GM19240 (cell line): ENCODE measurements around the gene IL1RL2.

Source experiments
- DNase-seq: peaks from one replicate; pipeline ENCODE4 v3.0.0; 2011; ENCODE audit warnings: low spot score; ENCODE audit not compliant: insufficient read length

IL1RL2 gene

DNA sequence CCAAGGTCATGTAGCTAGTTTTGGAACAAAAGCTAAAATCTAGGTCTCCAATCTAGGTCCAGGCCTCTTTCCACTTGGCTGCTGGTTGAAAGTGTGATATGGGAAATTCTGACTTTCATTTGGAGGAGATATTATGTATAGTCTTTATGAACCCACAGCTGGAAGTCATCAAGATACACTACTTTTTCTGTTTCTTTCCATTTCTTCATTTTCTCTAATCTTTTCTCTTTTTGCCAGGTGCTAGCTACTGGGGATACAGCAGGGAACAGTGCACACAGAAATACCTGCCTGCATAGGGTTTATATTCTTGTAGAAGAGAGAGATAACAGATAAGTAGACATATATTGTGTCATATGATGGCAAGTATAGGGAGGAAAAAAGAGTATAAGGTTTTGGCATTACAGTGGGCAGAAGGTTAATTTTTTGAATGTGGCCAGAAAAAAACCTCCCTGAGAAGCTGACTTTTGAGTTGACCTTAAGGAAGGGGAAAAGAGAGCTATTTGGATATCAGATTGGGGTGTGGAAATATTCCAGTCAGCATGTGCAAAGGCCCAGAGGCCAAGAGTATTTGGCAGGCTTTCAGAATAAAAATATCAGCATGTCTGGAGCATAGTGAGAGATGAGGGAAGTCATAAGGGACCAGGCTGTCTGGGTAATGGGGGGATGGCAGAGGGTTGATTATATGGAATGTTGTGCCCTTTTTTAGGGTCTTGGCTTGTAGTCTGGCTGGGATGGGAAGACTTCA is 28.6 kb upstream of the IL1RL2 start:
- DNase-seq = no peak

DNA sequence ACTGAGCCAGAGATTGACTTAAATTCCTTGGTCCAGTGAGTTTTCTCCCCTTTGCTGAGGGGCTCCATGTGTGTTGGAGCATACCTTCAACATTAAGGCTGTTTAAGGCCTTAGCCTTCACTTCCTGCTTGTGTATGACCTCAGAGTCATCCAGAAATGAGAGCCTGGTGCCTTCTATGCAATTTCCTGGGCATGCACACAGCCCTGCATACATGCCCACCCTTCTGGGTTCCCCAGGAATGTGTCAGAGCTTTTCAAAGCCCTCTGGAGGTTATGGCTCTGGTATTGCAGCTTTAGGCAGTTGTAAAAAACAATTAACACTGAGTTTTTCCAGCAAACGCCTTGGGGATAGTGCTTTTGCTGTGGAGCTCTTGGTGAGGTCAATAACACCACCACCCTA is 27.5 kb upstream of the IL1RL2 start:
- DNase-seq = no peak

DNA sequence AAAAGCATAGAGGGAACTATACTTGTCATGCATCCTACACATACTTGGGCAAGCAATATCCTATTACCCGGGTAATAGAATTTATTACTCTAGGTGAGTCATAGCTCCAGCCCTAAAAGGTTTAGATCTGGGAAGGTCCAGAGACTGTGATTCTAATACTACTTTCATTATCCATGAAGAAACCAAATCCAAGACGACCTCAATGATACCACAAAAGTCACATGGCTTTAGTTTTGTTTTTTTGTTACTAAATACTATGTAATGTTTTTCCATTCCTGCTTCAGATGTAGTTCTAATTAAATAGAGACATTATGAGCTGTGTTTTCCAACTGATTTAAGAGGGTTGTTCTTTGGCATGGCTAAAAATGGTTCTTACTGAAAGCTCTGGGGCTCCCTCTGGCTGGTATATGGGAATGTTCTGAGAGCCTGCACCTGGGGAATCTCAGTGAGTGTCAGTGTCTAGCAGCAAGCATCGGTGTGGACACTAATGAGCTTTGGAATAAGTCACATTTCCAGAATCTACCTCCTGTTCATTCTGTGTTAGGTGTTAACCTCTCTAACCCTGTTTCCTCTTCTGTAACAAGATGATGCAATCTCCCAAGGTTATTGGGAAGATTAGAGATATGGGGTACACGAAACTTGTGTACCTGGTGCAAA is 20.5 kb upstream of the IL1RL2 start:
- DNase-seq = no peak

- no peak for DNase-seq
Observed at GRCh38 chr2:102168026-102168771, 18.6 kb upstream of the IL1RL2 start.

DNA sequence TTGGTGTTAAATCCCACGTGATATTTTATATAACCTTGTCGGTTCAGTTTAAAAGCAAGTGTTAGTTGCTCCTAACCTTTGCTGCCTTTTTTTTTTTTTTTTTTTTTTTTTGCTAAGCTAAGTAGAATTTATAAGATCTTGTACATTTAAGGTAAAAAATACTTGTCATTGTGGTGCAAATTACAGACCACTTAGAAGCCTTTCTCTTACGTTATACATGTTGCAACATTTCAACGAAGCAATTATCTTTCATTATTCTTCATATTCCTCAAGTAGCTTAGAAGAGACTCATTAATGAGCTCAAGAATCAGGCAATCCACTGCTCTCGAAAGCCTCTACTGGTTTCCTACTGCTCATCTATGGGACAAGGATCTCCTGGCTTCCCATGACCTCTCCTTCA is 14.9 kb upstream of the IL1RL2 start:
- DNase-seq = no peak

DNA sequence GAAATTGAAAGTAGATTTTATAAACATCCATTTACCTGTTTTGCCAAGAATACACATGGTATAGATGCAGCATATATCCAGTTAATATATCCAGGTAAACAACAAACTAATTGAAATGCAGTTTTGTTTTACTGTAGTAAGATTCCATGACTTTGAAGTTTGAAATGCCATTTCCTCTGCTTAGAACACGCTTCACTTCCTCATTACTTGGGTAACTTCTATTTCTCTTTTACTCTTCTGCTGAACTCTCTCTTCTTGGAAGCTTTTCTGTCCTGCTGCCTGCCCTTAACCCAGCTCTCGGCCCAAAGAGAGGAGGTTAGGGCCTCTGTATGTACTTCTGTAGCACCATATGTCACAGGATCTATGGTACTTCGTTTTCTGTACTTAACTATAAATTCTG is 14.1 kb upstream of the IL1RL2 start:
- DNase-seq = no peak

DNA sequence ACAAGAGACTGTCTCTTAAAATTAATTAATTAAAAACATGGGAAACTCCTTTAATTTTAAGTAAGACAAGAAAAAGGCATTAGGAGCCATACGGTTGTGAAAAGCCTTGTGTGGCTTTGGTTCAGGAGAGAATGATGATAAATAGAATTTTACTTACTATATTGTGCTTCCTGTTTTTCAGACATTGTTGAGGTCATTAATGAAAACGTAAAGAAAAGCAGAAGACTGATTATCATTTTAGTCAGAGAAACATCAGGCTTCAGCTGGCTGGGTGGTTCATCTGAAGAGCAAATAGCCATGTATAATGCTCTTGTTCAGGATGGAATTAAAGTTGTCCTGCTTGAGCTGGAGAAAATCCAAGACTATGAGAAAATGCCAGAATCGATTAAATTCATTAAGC is 10.7 kb upstream of the IL1RL2 start:
- no peak for DNase-seq

DNA sequence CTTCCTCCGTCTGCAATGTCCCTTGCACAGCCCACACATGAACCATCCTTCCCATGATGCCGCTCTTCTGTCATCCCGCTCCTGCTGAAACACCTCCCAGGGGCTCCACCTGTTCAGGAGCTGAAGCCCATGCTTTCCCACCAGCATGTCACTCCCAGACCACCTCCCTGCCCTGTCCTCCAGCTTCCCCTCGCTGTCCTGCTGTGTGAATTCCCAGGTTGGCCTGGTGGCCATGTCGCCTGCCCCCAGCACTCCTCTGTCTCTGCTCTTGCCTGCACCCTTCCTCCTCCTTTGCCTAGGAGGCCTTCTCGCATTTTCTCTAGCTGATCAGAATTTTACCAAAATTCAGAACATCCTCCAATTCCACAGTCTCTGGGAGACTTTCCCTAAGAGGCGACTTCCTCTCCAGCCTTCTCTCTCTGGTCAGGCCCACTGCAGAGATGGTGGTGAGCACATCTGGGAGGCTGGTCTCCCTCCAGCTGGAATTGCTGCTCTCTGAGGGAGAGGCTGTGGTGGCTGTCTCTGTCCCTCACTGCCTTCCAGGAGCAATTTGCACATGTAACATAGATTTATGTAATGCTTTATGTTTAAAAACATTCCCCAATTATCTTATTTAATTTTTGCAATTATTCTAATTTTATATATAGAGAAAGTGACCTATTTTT is 8.9 kb upstream of the IL1RL2 start:
- DNase-seq = no peak

DNA sequence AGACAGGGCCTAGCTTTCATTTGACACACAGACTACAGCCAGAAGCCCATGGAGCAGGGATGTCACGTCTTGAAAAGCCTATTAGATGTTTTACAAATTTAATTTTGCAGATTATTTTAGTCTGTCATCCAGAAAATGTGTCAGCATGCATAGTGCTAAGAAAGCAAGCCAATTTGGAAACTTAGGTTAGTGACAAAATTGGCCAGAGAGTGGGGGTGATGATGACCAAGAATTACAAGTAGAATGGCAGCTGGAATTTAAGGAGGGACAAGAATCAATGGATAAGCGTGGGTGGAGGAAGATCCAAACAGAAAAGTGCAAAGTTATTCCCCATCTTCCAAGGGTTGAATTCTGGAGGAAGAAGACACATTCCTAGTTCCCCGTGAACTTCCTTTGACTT is 7.8 kb upstream of the IL1RL2 start:
- no peak for DNase-seq

DNA sequence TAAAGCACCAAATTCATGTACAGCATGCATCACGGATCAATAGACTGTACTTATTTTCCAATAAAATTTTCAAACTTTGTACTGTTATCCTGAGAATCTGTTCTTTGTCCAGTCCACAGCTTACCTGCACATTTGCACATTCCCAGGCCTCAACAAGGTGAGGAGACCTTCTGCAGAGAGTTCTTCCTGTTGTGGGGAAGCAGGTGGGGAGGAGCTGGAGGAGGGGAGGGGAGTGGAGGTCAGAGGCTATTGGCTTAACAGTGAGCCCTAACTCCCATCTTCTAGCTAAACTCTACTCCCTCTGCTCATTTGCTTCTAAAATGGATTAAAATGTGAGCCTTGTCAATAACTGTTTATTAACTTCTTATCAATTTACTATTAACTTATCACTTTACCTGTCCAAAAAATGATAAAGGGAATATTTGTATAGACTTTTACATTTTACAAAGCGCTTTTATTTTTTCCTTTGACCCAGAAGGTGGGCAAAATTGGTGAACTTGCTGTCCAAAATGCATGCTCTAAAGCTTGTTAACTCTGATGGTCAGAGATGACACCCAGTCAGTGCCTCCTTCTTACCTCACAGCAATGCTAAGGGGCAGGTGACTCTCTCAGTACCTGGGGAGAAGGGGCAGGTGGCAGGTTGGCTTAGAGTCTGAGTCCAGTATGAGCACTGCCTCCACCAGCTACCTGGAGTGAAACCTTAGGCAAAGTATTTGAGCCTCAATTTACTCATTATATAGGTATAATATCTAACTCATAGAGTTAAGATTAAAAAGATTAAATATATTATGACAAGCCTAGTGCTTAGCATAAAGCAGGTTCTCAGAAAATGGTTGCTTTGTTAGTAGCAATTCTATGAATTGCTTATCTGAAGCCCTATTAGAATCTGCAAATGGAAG is 6.8 kb upstream of the IL1RL2 start:
- no peak for DNase-seq

GRCh38 chr2:102180687-102180999 is 6.2 kb upstream of the IL1RL2 start:
- DNase-seq = no peak

DNA sequence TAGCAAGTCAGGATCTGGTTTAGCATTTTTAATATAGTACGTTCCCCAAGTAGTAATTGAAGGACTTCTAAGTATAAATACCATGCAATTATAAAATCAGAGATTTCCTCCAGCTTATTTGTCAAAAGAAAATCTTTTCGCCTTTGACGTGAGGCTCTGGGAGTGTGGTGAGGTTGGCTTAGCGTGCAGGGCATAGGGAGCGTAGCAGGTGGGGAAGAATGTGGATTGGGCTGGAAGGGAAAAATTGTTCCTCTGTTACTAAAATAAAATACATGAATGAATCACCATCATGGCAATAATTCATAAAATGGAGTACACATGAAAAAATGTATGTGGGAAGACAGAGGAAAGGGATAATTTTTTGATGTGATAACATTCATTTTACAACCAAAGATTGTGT is 5.4 kb upstream of the IL1RL2 start:
- DNase-seq = no peak

DNA sequence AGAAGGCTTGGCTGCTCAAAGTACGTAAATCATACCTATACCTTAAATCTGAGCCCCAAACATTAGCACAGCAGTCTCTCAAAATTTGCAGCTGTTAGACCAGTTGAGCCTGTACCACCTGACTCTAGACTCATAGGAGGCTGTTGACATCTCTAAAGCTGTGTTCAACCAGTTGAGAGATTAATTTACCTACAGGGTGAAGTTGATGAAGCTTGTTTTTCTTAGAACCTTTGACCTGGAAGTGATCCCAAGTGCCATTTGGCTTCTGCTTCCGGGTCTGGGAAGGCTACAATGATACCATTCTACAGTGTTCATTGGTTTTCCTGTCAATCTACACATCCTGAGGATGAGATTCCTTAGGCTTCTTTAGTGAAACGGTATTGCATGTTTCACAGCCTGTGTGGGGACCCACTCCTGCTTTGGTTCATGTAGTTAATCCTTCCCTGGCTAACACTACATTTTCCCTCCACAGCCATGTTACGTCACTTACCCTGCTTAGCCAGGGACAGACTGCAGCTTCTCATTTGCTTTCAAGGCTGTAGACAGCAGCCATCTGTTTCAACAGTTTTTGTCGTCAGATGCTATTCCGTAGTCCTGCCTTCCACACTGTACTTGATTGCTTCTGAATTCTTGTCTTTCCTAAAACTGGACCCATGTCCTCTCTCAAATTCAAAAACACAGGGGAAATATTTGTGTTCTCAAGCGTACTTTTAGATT is 4.7 kb upstream of the IL1RL2 start:
- DNase-seq = no peak

GRCh38 chr2:102184018-102184417 is 2.8 kb upstream of the IL1RL2 start:
- no peak for DNase-seq

DNA sequence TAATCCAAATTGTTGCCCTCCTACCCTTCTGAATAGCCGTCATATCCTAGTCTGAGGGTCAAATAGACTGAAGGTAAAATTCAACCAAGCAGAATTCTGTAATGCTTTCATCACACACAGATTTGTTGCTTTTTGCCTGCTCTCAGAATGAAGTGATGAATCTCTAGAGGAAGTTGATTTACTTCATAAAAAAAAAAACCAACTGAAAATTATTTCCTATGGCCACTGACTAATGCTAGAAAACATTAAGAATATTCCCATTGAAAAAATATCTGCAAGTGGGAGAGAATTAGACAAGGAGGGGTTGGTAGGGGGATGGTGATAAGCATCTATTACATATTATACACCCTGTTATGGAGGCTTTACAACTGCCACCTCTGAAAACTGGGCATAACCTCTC is 2.3 kb upstream of the IL1RL2 start:
- no peak for DNase-seq

GRCh38 chr2:102185347-102185746 is 1.5 kb upstream of the IL1RL2 start:
- DNase-seq = no peak

DNA sequence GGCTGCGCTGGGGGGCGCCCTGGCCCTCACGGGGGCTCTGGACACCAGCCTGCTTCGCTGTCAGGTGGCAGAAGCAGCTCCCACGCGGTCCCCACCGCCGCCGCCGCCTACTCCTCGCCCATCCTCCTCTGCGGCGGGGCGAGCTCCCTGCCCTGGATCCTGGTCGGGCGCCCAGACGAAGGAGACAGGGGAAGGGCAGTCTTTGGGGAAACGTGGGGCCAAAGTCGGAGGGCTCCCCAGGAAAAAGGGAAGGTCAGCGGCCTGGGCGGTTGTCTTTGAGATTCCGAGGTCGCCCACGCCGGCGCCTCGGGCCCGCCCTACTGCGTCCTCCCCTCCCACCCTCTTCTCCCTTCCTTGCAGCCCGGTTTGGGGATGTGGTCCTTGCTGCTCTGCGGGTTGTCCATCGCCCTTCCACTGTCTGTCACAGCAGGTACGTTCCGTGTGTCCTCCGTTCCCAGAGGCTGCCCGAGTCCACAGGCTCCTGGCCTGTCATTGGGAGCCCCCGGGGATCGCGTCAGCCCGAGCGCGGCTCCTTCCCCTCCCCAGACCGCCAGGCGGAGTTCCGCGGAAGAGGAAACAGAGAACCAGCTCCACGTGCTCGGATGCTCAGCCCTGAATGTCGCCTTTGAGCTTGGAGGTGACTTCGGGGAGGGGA is 800 bp downstream of the IL1RL2 start:
- no peak for DNase-seq

- no peak for DNase-seq
Observed at GRCh38 chr2:102190430-102191107, 3.7 kb downstream of the IL1RL2 start.

GRCh38 chr2:102191501-102191900 is 4.7 kb downstream of the IL1RL2 start:
- no peak for DNase-seq
